ENCODE data around the gene SACM1L. TPM values are rescaled to one million over a fixed set of nuclear protein-coding genes. Genes with fewer than 3 reads are reported as not detected.

The SACM1L gene
- polyA plus RNA-seq, 3 donors = 11.6 to 27.0 (median 20.9) TPM

DNA sequence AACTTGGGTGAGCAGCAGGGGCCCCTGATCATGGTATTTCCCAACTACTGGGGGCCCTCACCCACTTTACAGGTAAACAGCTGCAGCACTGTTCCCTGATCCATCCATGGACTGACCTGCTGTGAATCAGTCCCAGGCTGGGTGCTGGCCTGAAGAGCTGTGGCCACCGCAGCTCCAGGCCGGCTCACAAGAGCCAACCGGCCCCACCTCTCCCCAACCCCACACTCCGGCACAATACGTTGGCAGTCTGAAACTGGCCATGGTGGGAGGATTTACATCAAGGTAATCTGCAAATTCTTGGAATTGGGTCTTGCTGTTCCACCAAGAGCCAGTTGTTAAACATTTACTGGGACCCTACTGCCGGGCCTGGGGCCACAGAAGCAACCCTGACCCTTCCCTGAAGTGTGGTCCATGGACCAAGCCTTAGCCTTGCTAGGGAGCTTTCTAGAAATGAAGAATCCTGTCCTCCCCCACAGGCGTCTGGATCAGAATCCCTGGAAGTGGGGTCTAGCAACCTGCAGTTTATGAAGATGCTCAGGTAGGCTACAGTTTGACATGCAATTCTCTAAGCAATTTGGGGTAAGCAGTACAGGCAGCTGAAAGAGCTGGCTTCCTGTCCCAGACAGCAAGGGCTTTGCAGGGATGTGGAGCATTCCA lies 103.4 kb downstream of the SACM1L start:
- WGBS, 3 donors = 78 to 96% (median 95%) methylated on average over 7 of the region's 7 CpGs
- no peak overlapping the region for H3K27ac ChIP-seq (ENCODE audit: low read depth, low read length)

DNA sequence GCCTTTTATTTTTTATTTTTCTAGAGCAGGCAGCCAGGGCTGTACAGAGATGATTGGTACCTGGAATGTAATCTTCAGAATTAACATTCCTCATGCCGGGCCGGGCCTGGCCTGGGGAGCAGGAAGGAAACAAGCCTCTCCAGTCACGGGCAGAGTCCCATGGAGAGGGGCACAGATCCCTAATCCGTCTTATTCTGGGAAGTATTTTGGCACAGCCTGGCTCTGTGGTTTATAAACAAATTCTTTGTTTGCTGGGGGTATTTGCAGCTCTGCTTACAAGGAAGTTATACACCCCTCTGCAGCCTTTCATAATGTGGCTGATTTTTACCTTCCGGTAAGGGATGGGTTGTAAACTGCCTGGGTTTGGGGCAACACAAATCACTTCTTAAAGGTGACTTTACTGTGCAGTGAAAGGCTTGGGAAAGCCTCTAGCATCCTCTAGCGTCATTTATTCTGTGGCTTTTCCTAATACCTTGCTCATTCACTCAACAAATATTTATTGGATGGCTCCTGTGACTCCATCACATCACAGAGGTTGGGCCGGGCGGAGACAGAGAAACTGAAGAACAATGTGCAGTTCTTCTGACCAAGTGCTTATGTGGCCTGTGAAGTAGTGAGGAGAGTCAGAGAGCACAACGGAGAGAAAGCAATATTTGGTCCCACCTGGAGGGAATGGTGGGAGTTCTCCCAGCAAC lies 104.4 kb downstream of the SACM1L start:
- 49 to 71% (median 69%) methylated on average over 9 of the region's 9 CpGs for WGBS, 3 donors
- no peak overlapping the region for H3K27ac ChIP-seq (ENCODE audit: low read depth, low read length)

DNA sequence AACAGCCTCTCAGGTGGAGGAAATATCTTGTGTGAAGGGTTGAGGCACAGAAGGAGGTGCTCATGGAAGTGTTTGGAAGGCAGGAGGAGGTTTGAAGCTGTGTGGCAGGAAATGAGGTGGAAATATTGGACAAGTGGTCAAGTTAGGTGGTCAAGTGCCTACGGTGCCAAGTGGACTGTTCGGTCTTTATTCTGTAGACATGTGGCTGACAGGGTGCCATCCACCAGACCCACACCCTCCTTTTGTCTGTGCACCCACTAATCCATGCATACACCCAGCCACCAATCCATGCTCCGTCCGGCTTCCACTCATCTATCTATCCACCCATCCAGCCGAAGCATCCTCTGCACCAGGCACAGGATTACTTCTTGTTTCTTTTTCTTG lies 105.0 kb downstream of the SACM1L start:
- WGBS, 3 donors = 87 to 98% (median 93%) methylated on average over 5 of the region's 5 CpGs

DNA sequence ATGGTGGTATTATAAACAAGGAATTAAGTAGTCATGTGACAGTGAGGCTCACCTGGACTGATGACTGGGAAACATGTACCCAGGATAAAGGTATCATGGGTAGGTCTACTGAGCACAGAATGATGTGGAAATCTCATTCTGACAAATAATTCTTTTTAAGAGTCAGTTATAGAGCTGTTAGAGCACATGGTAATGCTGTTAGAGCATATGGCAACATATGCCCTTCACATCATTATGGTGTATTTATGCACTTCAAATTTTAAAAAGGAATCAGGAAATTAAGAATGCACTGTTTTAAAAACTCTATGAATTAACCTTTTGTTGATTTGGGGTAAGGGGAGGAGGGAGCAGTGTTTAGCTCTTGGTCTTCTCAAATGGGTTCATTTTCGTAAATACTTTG lies 105.5 kb downstream of the SACM1L start:
- no peak overlapping the region for H3K27ac ChIP-seq (ENCODE audit: low read depth, low read length)
- WGBS, 3 donors = 87 to 95% (median 88%) methylated on average over 1 of the region's 1 CpG

More for the DNA sequence above, 105.0 kb downstream of the SACM1L start:
- H3K27ac ChIP-seq (ENCODE audit: low read depth, low read length) = no peak overlapping the region

Other genes with a start within 250 kb of the SACM1L start
- gene LIMD1, start 94.6 kb upstream of the SACM1L start, polyA plus RNA-seq = 1 to 10 TPM; 3.4 to 5.0 (median 4.3) TPM
- under 1 TPM in 2 of 3 donors, not detected in 1; 0.01 to 0.51 TPM for gene SLC6A20, start 107.1 kb downstream of the SACM1L start, polyA plus RNA-seq
- gene LZTFL1, start 152.7 kb downstream of the SACM1L start, polyA plus RNA-seq = 10 to 100 TPM in 1 of 3 donors, 1 to 10 TPM in 2; 5.8 to 10.2 (median 6.9) TPM
- gene CCR9, start 197.1 kb downstream of the SACM1L start, polyA plus RNA-seq = under 1 TPM in 2 of 3 donors, not detected in 1; 0.05 to 0.06 TPM